ENCODE data around the gene ZG16B.

Gene ZG16B

DNA sequence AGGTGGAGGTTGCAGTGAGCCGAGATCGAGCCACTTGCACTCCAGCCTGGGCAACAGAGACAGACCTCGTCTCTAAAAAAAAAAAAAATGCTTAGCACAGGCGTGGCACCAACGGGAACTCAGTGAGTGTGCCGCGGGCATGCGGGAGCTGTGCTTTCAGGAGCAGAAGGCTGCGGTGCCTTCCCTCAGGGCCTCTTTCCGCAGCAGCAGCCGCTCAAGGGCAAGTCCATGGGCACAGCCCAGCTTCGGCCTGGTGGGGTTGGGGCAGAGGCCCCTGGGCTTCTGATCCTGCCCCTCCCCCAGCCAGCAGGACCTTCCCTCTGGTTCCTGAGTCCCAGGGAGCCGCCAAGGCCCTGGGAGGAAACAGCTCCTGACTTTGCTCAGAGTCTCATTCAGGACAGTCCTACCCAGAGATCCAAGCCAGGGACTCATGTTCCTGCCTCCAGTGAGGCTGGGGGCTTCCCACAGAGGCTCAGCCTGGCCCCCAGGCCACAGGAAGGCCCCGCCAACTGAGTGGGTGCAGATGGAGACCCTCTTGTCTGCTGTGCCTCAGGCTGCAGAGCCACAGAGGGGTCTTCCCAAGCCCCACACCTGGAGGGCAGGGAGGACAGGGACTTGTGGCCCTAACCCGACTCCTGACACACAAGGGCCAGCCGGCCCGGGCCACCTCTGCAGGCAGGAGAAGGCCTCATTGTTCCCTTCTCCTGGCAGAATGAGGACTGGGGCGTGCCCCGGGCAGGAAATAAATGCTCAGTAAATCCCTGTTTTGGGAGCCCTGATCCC lies 3.3 kb upstream of the ZG16B start:
- H3K36me3 ChIP-seq (ENCODE audit: control insufficient read depth, insufficient read depth, low read length), result no peaks in the 10 kb centered on the region
- H3K4me3 ChIP-seq (ENCODE audit: extremely low read depth, insufficient read depth, low read length, poor library complexity, severe bottlenecking), result no peak overlapping the region
- no peaks in the 10 kb centered on the region for H3K9me3 ChIP-seq (ENCODE audit: control insufficient read depth, low read length)
- no peaks in the 10 kb centered on the region for H3K4me1 ChIP-seq (ENCODE audit: control insufficient read depth, insufficient read depth, low read length, poor library complexity, severe bottlenecking)
- 83 to 89% methylated on average over 15 to 19 of the region's 19 CpGs for WGBS, 2 experiments (ENCODE audit: insufficient coverage in 2 of 2)
- no peak overlapping the region for H3K27ac ChIP-seq (ENCODE audit: low read depth, low read length, severe bottlenecking)

DNA sequence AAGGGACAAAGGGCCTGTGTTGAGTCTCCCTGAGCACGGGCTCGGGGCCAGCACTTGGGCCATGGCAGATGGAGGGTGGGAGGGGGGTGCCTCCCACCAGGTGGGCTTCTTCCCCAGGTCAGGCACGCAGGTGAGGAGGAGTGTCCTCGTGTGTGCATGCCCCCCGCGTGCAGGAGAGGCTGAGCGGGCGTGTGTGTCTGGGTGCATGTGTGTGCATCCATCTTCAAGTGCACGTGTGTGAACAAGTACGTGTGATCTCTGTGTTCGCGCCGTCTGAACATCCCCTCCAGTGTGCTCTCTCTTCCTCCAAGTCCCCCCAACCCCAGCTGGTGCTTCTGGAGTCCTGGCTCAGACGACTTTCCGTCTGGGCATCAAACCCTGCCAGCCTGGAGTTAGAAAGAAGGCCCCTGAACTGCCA lies 2.7 kb upstream of the ZG16B start:
- no peaks in the 10 kb centered on the region for H3K9me3 ChIP-seq (ENCODE audit: control insufficient read depth, low read length)
- no peaks in the 10 kb centered on the region for H3K4me1 ChIP-seq (ENCODE audit: control insufficient read depth, insufficient read depth, low read length, poor library complexity, severe bottlenecking)
- no peak overlapping the region for H3K27ac ChIP-seq (ENCODE audit: low read depth, low read length, severe bottlenecking)
- H3K4me3 ChIP-seq (ENCODE audit: extremely low read depth, insufficient read depth, low read length, poor library complexity, severe bottlenecking), result no peak overlapping the region
- H3K36me3 ChIP-seq (ENCODE audit: control insufficient read depth, insufficient read depth, low read length), result no peaks in the 10 kb centered on the region
- WGBS, 2 experiments (ENCODE audit: insufficient coverage in 2 of 2), result 89 to 94% methylated on average over 12 to 15 of the region's 15 CpGs

DNA sequence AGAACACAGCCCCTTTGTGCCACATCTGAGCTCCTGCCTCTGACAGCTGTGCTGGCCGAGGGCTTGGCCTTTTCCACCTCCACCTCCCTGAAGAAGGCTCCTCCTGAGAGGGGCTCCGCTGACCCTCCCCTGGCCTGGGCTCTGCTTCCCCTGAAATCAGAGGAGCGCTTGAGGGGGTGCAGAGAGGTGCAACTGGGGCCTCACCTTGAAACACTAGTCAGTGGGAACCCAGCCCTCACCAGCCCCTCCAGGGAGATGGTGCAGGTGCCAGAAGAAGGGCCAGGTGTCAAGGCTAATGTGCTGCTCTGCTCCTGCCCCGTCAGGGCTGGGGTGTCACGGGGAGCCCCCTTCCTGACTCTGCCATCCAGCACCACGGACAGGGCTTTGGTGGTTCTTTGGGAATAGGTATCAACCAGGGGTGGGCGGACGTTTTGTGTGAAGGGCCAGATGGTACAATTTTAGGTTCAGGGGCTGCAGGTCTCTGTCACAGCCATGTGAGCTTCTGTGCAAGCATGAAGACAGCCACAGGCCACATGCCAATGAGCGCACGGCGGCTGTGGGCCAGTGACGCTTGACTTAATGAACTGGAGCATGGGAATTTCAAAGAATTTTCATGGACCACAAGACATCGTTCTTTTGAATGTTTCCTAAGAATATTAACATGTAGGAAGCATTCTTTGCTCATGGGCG lies 2.1 kb upstream of the ZG16B start:
- H3K36me3 ChIP-seq (ENCODE audit: control insufficient read depth, insufficient read depth, low read length), result no peaks in the 10 kb centered on the region
- no peak overlapping the region for H3K4me3 ChIP-seq (ENCODE audit: extremely low read depth, insufficient read depth, low read length, poor library complexity, severe bottlenecking)
- no peaks in the 10 kb centered on the region for H3K4me1 ChIP-seq (ENCODE audit: control insufficient read depth, insufficient read depth, low read length, poor library complexity, severe bottlenecking)
- no peak overlapping the region for H3K27ac ChIP-seq (ENCODE audit: low read depth, low read length, severe bottlenecking)
- 84% methylated on average over 14 of the region's 14 CpGs for WGBS, 2 experiments (ENCODE audit: insufficient coverage in 2 of 2)
- no peaks in the 10 kb centered on the region for H3K9me3 ChIP-seq (ENCODE audit: control insufficient read depth, low read length)

DNA sequence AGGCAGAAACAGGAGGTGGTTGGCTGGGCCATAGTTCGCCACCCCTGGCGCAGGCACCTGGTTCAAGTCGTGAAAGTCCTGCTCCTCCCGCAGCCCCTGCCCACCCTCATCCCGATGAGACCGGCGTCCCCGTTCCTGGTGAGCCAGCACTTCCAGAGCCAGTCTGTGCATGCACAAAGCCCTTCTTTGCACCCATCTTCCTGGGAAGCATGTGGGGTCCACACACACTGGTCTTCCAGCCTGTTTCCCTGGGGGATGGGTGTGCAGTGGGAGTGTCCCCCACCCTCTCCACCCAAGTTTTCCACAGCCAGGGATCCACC lies 1.6 kb upstream of the ZG16B start:
- no peak overlapping the region for H3K27ac ChIP-seq (ENCODE audit: low read depth, low read length, severe bottlenecking)
- no peaks in the 10 kb centered on the region for H3K4me1 ChIP-seq (ENCODE audit: control insufficient read depth, insufficient read depth, low read length, poor library complexity, severe bottlenecking)
- no peak overlapping the region for H3K4me3 ChIP-seq (ENCODE audit: extremely low read depth, insufficient read depth, low read length, poor library complexity, severe bottlenecking)
- no peaks in the 10 kb centered on the region for H3K36me3 ChIP-seq (ENCODE audit: control insufficient read depth, insufficient read depth, low read length)
- H3K9me3 ChIP-seq (ENCODE audit: control insufficient read depth, low read length), result no peaks in the 10 kb centered on the region
- WGBS, 2 experiments (ENCODE audit: insufficient coverage in 2 of 2), result 89 to 95% methylated on average over 8 of the region's 8 CpGs

DNA sequence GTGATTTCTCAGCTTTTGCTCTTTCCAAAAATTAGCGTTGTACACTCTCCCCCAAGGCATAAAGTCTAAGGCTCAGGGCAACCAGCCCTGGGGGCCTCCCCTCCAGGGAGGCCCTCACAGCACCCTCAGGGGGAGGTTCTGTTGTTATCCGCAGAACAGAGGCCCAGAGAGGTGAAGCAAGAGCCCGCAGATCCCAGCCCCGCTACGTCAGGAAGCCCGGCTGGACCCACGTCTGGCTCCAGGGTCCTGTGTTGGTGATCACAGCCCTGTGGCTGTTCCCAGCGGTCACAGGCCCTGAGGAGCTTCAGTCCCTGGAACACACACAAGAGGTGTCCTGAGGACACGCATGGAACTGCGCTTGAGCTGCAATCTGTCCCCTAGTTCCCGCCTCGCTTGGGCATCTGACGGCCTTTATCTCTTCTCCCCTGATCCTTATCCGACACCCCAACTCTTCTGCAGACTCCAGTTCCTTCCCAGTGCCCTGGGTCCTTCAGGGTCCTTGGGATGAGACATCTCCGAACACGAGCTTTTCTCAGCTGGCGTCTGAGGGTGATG lies 1.1 kb upstream of the ZG16B start:
- WGBS, 2 experiments (ENCODE audit: insufficient coverage in 2 of 2), result 91 to 94% methylated on average over 15 to 16 of the region's 17 CpGs
- H3K27ac ChIP-seq (ENCODE audit: low read depth, low read length, severe bottlenecking), result no peak overlapping the region

DNA sequence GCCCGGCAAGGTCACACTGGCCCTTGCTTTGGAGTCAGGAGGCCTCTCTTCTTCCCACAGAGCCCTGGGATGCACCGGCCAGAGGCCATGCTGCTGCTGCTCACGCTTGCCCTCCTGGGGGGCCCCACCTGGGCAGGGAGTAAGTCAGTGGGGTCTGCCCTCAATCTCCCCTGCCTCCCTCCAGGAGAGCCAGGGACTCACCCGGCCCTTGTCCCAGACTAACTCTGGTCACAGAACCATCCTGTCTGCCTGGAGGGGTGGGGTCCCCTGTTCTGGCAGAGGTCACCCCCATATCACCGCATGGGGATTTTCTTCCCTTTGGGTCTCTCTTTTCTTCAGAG lies 222 bp downstream of the ZG16B start:
- Histone ChIP-seq H3K9me3 (ENCODE audit: control insufficient read depth, low read length) (no peaks in the 10 kb centered on the region), H3K4me3 (ENCODE audit: extremely low read depth, insufficient read depth, low read length, poor library complexity, severe bottlenecking) (no peak overlapping the region), H3K36me3 (ENCODE audit: control insufficient read depth, insufficient read depth, low read length) (no peaks in the 10 kb centered on the region), H3K4me1 (ENCODE audit: control insufficient read depth, insufficient read depth, low read length, poor library complexity, severe bottlenecking) (peaks cover 3% of the 10 kb centered on the region), H3K27ac (ENCODE audit: low read depth, low read length, severe bottlenecking) (no peak overlapping the region)
- WGBS, 2 experiments (ENCODE audit: insufficient coverage in 2 of 2), result 93 to 98% methylated on average over 3 to 4 of the region's 5 CpGs

More for the DNA sequence above, 1.1 kb upstream of the ZG16B start:
- no peaks in the 10 kb centered on the region for H3K4me1 ChIP-seq (ENCODE audit: control insufficient read depth, insufficient read depth, low read length, poor library complexity, severe bottlenecking)
- no peak overlapping the region for H3K4me3 ChIP-seq (ENCODE audit: extremely low read depth, insufficient read depth, low read length, poor library complexity, severe bottlenecking)
- H3K36me3 ChIP-seq (ENCODE audit: control insufficient read depth, insufficient read depth, low read length), result no peaks in the 10 kb centered on the region
- no peaks in the 10 kb centered on the region for H3K9me3 ChIP-seq (ENCODE audit: control insufficient read depth, low read length)

DNA sequence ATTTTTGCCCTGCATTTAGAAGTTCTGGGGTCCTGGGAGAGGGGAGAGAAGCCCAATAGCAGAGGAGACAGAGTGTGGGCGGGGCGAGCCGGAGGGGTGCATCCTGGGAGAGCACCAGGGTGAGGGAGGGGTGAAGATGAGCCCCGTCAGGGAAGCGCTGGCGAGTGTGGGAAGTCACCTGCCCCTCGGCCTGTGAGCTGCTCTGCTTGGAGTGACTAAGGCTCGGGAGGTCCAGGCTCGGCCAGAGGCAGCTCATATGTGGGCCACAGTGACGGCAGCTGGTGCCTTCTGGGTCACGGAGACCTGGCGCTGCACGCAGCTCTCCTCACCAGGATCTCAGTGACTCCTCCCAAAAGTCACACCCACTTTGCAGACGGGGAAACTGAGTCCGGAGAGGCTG lies 1.1 kb downstream of the ZG16B start:
- 88 to 91% methylated on average over 11 to 15 of the region's 15 CpGs for WGBS, 2 experiments (ENCODE audit: insufficient coverage in 2 of 2)
- Histone ChIP-seq H3K4me3 (ENCODE audit: extremely low read depth, insufficient read depth, low read length, poor library complexity, severe bottlenecking) (no peak overlapping the region), H3K27ac (ENCODE audit: low read depth, low read length, severe bottlenecking) (no peak overlapping the region)

DNA sequence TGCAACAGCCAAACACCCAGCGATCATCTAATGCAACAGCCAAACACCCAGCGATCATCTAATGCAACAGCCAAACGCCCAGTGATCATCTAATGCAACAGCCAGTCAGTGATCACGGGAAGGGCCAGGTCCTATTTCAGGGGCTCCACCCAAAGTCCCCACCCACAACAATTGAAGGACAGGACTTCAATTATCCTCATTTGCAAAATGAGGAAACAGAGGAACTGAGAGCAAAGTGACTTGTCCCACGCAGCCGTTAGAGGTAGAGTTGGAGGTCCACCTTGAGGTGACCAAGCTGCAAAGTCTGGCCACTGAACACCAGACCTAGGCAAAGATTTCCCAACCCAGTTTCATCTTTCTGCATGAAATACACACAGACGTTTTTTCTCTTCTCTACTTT lies 3.7 kb downstream of the ZG16B start:
- Histone ChIP-seq H3K4me1 (ENCODE audit: control insufficient read depth, insufficient read depth, low read length, poor library complexity, severe bottlenecking) (peaks cover 15% of the 10 kb centered on the region), H3K4me3 (ENCODE audit: extremely low read depth, insufficient read depth, low read length, poor library complexity, severe bottlenecking) (no peak overlapping the region), H3K9me3 (ENCODE audit: control insufficient read depth, low read length) (no peaks in the 10 kb centered on the region), H3K36me3 (ENCODE audit: control insufficient read depth, insufficient read depth, low read length) (no peaks in the 10 kb centered on the region), H3K27ac (ENCODE audit: low read depth, low read length, severe bottlenecking) (no peak overlapping the region)
- WGBS, 2 experiments (ENCODE audit: insufficient coverage in 2 of 2), result 73 to 94% methylated on average over 2 of the region's 7 CpGs

More for the DNA sequence above, 1.1 kb downstream of the ZG16B start:
- H3K4me1 ChIP-seq (ENCODE audit: control insufficient read depth, insufficient read depth, low read length, poor library complexity, severe bottlenecking), result peaks cover 12% of the 10 kb centered on the region
- no peaks in the 10 kb centered on the region for H3K9me3 ChIP-seq (ENCODE audit: control insufficient read depth, low read length)
- no peaks in the 10 kb centered on the region for H3K36me3 ChIP-seq (ENCODE audit: control insufficient read depth, insufficient read depth, low read length)

DNA sequence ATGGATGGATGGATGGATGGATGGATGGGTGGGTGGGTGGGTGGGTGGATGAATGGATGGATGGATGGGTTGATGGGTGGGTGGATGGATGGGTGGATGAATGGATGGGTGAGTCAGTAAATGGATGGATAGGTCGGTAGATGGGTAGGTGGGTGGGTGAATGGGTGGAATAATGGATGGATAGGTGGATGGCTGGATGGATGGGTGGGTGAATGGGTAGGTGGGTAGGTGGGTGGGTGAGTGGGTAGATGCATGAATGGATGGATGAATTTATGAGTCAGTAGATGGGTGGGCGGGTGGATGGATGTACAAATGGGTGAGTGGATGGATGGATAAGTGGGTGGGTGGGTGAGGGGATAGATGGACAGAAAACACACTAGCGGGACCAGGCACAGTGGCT lies 4.9 kb downstream of the ZG16B start:
- H3K27ac ChIP-seq (ENCODE audit: low read depth, low read length, severe bottlenecking), result no peak overlapping the region
- H3K4me3 ChIP-seq (ENCODE audit: extremely low read depth, insufficient read depth, low read length, poor library complexity, severe bottlenecking), result no peak overlapping the region
- no peaks in the 10 kb centered on the region for H3K9me3 ChIP-seq (ENCODE audit: control insufficient read depth, low read length)
- H3K36me3 ChIP-seq (ENCODE audit: control insufficient read depth, insufficient read depth, low read length), result no peaks in the 10 kb centered on the region
- H3K4me1 ChIP-seq (ENCODE audit: control insufficient read depth, insufficient read depth, low read length, poor library complexity, severe bottlenecking), result peaks cover 15% of the 10 kb centered on the region
- WGBS, 2 experiments (ENCODE audit: insufficient coverage in 2 of 2), result 90 to 92% methylated on average over 2 of the region's 3 CpGs

DNA sequence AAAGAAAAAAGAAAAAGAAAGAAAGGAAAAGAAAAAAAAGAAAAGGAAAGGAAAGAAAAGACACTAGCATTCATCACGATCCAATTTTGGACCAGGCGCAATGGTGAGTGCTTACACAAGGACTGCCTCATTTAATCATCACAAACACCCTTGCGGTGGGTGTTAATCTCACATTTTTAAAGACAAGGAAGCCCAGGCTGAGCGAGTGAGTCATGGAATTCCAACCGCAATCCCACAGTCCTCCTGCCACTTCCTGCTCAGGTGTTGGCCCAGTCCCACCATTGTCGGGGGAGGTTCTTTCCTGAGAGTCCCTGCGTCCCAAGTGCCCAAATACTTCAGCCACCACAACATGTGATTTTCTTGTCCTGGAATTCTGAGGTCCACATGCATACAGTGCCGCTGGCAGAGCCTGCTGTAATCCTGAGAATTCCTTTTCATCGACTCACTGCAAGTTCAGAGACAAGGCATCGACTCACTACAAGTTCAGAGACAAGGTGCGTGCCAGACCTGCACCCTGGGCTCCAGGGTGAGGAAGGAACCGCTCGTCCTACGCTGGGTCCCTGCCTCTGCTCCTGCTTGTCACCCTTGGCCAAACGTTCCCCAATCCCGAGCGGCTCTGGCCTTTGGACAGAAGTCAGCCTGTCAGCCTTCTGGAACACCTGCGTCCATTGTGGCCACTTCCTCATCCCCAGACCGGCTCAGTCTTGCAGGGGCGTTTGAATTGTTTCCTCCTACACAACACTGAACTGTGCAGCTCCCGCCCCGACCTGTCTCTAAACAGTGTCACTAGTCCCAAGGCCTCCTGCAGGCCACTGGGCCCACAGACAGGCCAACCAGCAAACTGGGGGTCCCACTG lies 5.8 kb downstream of the ZG16B start:
- no peaks in the 10 kb centered on the region for H3K9me3 ChIP-seq (ENCODE audit: control insufficient read depth, low read length)
- no peak overlapping the region for H3K4me3 ChIP-seq (ENCODE audit: extremely low read depth, insufficient read depth, low read length, poor library complexity, severe bottlenecking)
- H3K4me1 ChIP-seq (ENCODE audit: control insufficient read depth, insufficient read depth, low read length, poor library complexity, severe bottlenecking), result peaks cover 15% of the 10 kb centered on the region
- peak overlapping the region; percentile 53 for H3K27ac ChIP-seq (ENCODE audit: low read depth, low read length, severe bottlenecking)
- no peaks in the 10 kb centered on the region for H3K36me3 ChIP-seq (ENCODE audit: control insufficient read depth, insufficient read depth, low read length)
- WGBS, 2 experiments (ENCODE audit: insufficient coverage in 2 of 2), result 59 to 69% methylated on average over 15 to 18 of the region's 22 CpGs

All from mesodermal cell (in vitro differentiated cells).